AG10803 (cell line): Measurements from ENCODE around the gene SMOC1.
A peak's percentile ranks its signal among the peaks of the same experiment; 100 is the strongest.
"Not testable (repeated sequence)": the region's sequence is repeated elsewhere in the genome, so short reads cannot be mapped to it uniquely, and the experiment has no call there.

ENCODE experiments used
- DNase-seq: peaks from one replicate; pipeline ENCODE4 v3.0.0; 2010; ENCODE audit warnings: low read depth
- H3K4me3 ChIP-seq: 2 replicates; pipeline ENCODE4 v1.5.1; 2011; ENCODE audit warnings: mild to moderate bottlenecking, low read length, control low read depth
- CTCF ChIP-seq: conservative IDR thresholded peaks from 2 replicates; pipeline ENCODE4 v1.5.1; 2011; ENCODE audit warnings: mild to moderate bottlenecking, low read length, control low read depth, inconsistent platforms

Gene SMOC1

GRCh38 chr14:69896972-69897371, 17.8 kb downstream of the SMOC1 start:
- no peak overlapping the region for H3K4me3 ChIP-seq
- TF ChIP-seq CTCF = no peak
- no peak for DNase-seq

GRCh38 chr14:69900603-69901002, 21.4 kb downstream of the SMOC1 start:
- no peak for DNase-seq
- no peak overlapping the region for H3K4me3 ChIP-seq
- no peak for TF ChIP-seq CTCF

GRCh38 chr14:69901113-69901951, 22.1 kb downstream of the SMOC1 start:
- peak; percentile 63 for DNase-seq
- no peak for TF ChIP-seq CTCF
- H3K4me3 ChIP-seq = no peak overlapping the region

- H3K4me3 ChIP-seq, DNase-seq: not testable (repeated sequence)
Measured at GRCh38 chr14:69903046-69903445, 23.8 kb downstream of the SMOC1 start.

GRCh38 chr14:69904246-69904645, 25.0 kb downstream of the SMOC1 start:
- no peak for TF ChIP-seq CTCF
- DNase-seq = no peak
- no peak overlapping the region for H3K4me3 ChIP-seq

- DNase-seq = no peak
- no peak for TF ChIP-seq CTCF
- no peak overlapping the region for H3K4me3 ChIP-seq
Measured at GRCh38 chr14:69906201-69906600, 27.0 kb downstream of the SMOC1 start.

GRCh38 chr14:69909826-69910550, 30.8 kb downstream of the SMOC1 start:
- no peak overlapping the region for H3K4me3 ChIP-seq
- no peak for DNase-seq

More at GRCh38 chr14:69909826-69910550, 30.8 kb downstream of the SMOC1 start:
- TF ChIP-seq CTCF = no peak
